H1 (cell line): Measurements from ENCODE around the gene MKLN1. TPM values are rescaled to one million over a fixed set of nuclear protein-coding genes. Genes with fewer than 3 reads are reported as not detected.

ENCODE experiments used
- CTCF ChIA-PET: fragments of 300-600 bp; sonication (Branson Sonifier 250); formaldehyde crosslinking; loops from one replicate; lab custom pipeline; 2021; ENCODE audit not compliant: partially characterized antibody; lab: Charles Lee
- POLR2A ChIA-PET: fragments of 300-600 bp; sonication (Branson Sonifier 250); formaldehyde crosslinking; loops from one replicate; lab custom pipeline; 2021; ENCODE audit warnings: inconsistent platforms; ENCODE audit not compliant: partially characterized antibody; lab: Charles Lee
- DNase-seq, 2 experiments: peaks; one replicate each; pipeline versions ENCODE4 v3.0.0 to v3.0.0-alpha.2; 2010 to 2022; ENCODE audit warnings: low spot score in 2 of 2, low read depth in 1 of 2, mixed read lengths in 1 of 2
- FAIRE-seq: peaks from 2 replicates; lab custom pipeline; 2011; peaks lifted over from hg19 to GRCh38; lab: Jason Lieb, UNC
- H2AFZ ChIP-seq: 2 replicates; pipeline ENCODE4 v1.8.1; 2012; ENCODE audit warnings: low read length, inconsistent platforms
- H2AK5ac ChIP-seq: 2 replicates; pipeline ENCODE4 v1.6.1; 2013; ENCODE audit warnings: low read depth, low read length
- H2BK120ac ChIP-seq: replicated peaks from 2 replicates; pipeline ENCODE3; 2013; ENCODE audit warnings: low read depth, low read length, inconsistent platforms
- H2BK12ac ChIP-seq: 2 replicates; pipeline ENCODE4 v1.6.1; 2013; ENCODE audit warnings: low read depth, low read length
- H2BK15ac ChIP-seq: 2 replicates; pipeline ENCODE4 v1.6.1; 2013; ENCODE audit warnings: low read length
- H2BK20ac ChIP-seq: 2 replicates; pipeline ENCODE4 v1.6.1; 2013; ENCODE audit warnings: low read length
- H2BK5ac ChIP-seq: 2 replicates; pipeline ENCODE4 v1.6.1; 2013; ENCODE audit warnings: low read depth, low read length
- H3K14ac ChIP-seq: 2 replicates; pipeline ENCODE4 v1.6.1; 2013; ENCODE audit warnings: inconsistent platforms; ENCODE audit not compliant: insufficient read length
- H3K18ac ChIP-seq: 2 replicates; pipeline ENCODE4 v1.6.1; 2013; ENCODE audit warnings: low read length; ENCODE audit errors: extremely low read depth
- H3K23ac ChIP-seq: 2 replicates; pipeline ENCODE4 v1.6.1; 2013; ENCODE audit warnings: inconsistent platforms; ENCODE audit not compliant: insufficient read length
- H3K23me2 ChIP-seq: 2 replicates; pipeline ENCODE4 v1.6.1; 2013; ENCODE audit warnings: low read depth, low read length
- H3K27ac ChIP-seq: 2 replicates; pipeline ENCODE4 v1.6.1; 2011; ENCODE audit warnings: low read depth, low read length, inconsistent platforms
- H3K27me3 ChIP-seq, 4 experiments: replicated peaks in 1 of 4; 1 replicate in 1 of 4; 2 replicates in 3 of 4; pipeline versions ENCODE4 v1.6.1 to v1.8.1; 2011 to 2013; ENCODE audit warnings: low read length in 3 of 4, mild to moderate bottlenecking in 3 of 4, inconsistent platforms in 2 of 4, mixed read lengths in 2 of 4, moderate library complexity in 1 of 4; ENCODE audit not compliant: control insufficient read depth in 3 of 4, insufficient read depth in 3 of 4; ENCODE audit errors: extremely low read depth in 1 of 4
- H3K36me3 ChIP-seq, 4 experiments: 2 replicates each; pipeline versions ENCODE4 v1.6.1 to v1.8.1; 2011 to 2013; ENCODE audit warnings: mild to moderate bottlenecking in 4 of 4, low read length in 3 of 4, moderate library complexity in 2 of 4, control low read depth in 1 of 4, inconsistent platforms in 1 of 4; ENCODE audit not compliant: insufficient read depth in 4 of 4, control insufficient read depth in 2 of 4
- H3K4ac ChIP-seq: replicated peaks from 2 replicates; pipeline ENCODE3; 2013; ENCODE audit warnings: low read length, low read depth, mixed read lengths, inconsistent platforms; ENCODE audit not compliant: insufficient read length
- H3K4me1 ChIP-seq, 4 experiments: replicated peaks in 1 of 4; 1 replicate in 1 of 4; 2 replicates in 3 of 4; pipeline versions ENCODE4 v1.6.1 to v1.8.1; 2011 to 2013; ENCODE audit warnings: low read length in 3 of 4, inconsistent platforms in 2 of 4, mixed read lengths in 1 of 4; ENCODE audit not compliant: insufficient read depth in 4 of 4, control insufficient read depth in 3 of 4
- H3K4me2 ChIP-seq, 2 experiments: 2 replicates each; pipeline versions ENCODE4 v1.6.1 to v1.8.1; 2011 to 2013; ENCODE audit warnings: low read depth in 2 of 2, low read length in 2 of 2, control low read depth in 1 of 2, inconsistent platforms in 1 of 2, mild to moderate bottlenecking in 1 of 2; ENCODE audit not compliant: insufficient read depth in 1 of 2
- H3K4me3 ChIP-seq, 4 experiments: fragments of 200-600, 300-600 bp in 1 of 4; sonication (generic), shearing (Covaris generic), sonication (Bioruptor Twin) in 1 of 4; 2 replicates each; pipeline versions ENCODE4 v1.5.1 to v1.8.1; 2011 to 2016; ENCODE audit warnings: low read length in 4 of 4, low read depth in 3 of 4, control low read depth in 2 of 4, inconsistent platforms in 2 of 4, mild to moderate bottlenecking in 2 of 4, mixed read lengths in 1 of 4, moderate library complexity in 1 of 4; ENCODE audit not compliant: insufficient read depth in 2 of 4; ENCODE audit errors: extremely low read depth in 1 of 4
- H3K56ac ChIP-seq: replicated peaks from 2 replicates; pipeline ENCODE3; 2013; ENCODE audit warnings: low read depth, mild to moderate bottlenecking, mixed read lengths, low read length, inconsistent platforms; ENCODE audit not compliant: insufficient read length
- H3K79me1 ChIP-seq: 2 replicates; pipeline ENCODE4 v1.6.1; 2013; ENCODE audit warnings: low read depth, low read length, control low read depth
- H3K79me2 ChIP-seq, 2 experiments: 2 replicates each; pipeline versions ENCODE4 v1.6.1 to v1.8.1; 2012 to 2013; ENCODE audit warnings: low read length in 2 of 2, mild to moderate bottlenecking in 2 of 2, inconsistent platforms in 1 of 2; ENCODE audit not compliant: insufficient read depth in 2 of 2, control insufficient read depth in 1 of 2
- H3K9ac ChIP-seq, 4 experiments: replicated peaks in 1 of 4; 1 replicate in 1 of 4; 2 replicates in 3 of 4; pipeline versions ENCODE4 v1.6.1 to v1.8.1; 2011 to 2013; ENCODE audit warnings: low read depth in 3 of 4, low read length in 3 of 4, control low read depth in 2 of 4, mild to moderate bottlenecking in 2 of 4, moderate library complexity in 2 of 4, inconsistent platforms in 1 of 4; ENCODE audit errors: extremely low read depth in 1 of 4
- H3K9me3 ChIP-seq, 2 experiments: 2 replicates each; pipeline versions ENCODE4 v1.6.1 to v1.8.1; 2012 to 2013; ENCODE audit warnings: mild to moderate bottlenecking in 2 of 2, moderate library complexity in 2 of 2, control low read depth in 1 of 2, inconsistent platforms in 1 of 2, low read depth in 1 of 2, low read length in 1 of 2, mixed read lengths in 1 of 2; ENCODE audit not compliant: insufficient read depth in 2 of 2
- H4K20me1 ChIP-seq, 2 experiments: replicated peaks in 1 of 2; 2 replicates each; pipeline versions ENCODE3 to v1.8.1; 2011 to 2013; ENCODE audit warnings: inconsistent platforms in 2 of 2, low read length in 2 of 2, mild to moderate bottlenecking in 1 of 2; ENCODE audit not compliant: insufficient read depth in 2 of 2, control insufficient read depth in 1 of 2
- H4K5ac ChIP-seq: 2 replicates; pipeline ENCODE4 v1.6.1; 2013; ENCODE audit warnings: low read length, low read depth, mixed read lengths, inconsistent platforms; ENCODE audit not compliant: insufficient read length
- H4K8ac ChIP-seq: 2 replicates; pipeline ENCODE4 v1.8.0; 2013; ENCODE audit warnings: mild to moderate bottlenecking, moderate library complexity, low read length, inconsistent platforms; ENCODE audit not compliant: insufficient read depth; ENCODE audit errors: extremely low read depth
- H4K91ac ChIP-seq: replicated peaks from 2 replicates; pipeline ENCODE3; 2013; ENCODE audit warnings: low read length, mixed read lengths, inconsistent platforms; ENCODE audit not compliant: insufficient read length
- ASH2L ChIP-seq: fragments of 200-600, 300-600 bp; sonication (generic); IDR thresholded peaks from one replicate; pipeline ENCODE4 v1.7.1; 2017; ENCODE audit warnings: low read length
- BCL11A ChIP-seq, 2 experiments: IDR thresholded peaks; one replicate each; pipeline ENCODE4 v1.6.1; 2011; ENCODE audit warnings: low read depth in 2 of 2, low read length in 2 of 2, mild to moderate bottlenecking in 2 of 2
- CBX5 ChIP-seq: fragments of 300-800, 300-1000 bp; sonication (generic); IDR thresholded peaks from 2 replicates; pipeline ENCODE4 v1.7.1; 2016; ENCODE audit warnings: antibody characterized with exemption, low read length, low read depth
- CHD2 ChIP-seq: IDR thresholded peaks from 2 replicates; pipeline ENCODE4 v1.6.1; 2012; ENCODE audit warnings: low read length, improper control_type of control experiment
- CTBP2 ChIP-seq: IDR thresholded peaks from 2 replicates; pipeline ENCODE4 v1.7.0; 2011; ENCODE audit warnings: borderline replicate concordance, mild to moderate bottlenecking, moderate library complexity, mixed read lengths, low read length; ENCODE audit not compliant: insufficient read depth, insufficient read length
- E2F6 ChIP-seq: IDR thresholded peaks from 2 replicates; pipeline ENCODE4 v1.6.1; 2012; ENCODE audit warnings: inconsistent platforms
- FOSL1 ChIP-seq: IDR thresholded peaks from 2 replicates; pipeline ENCODE4 v1.6.1; 2011; ENCODE audit warnings: mild to moderate bottlenecking, low read depth, low read length, moderate library complexity; ENCODE audit not compliant: insufficient read depth
- MAX ChIP-seq: IDR thresholded peaks from 2 replicates; pipeline ENCODE4 v1.6.1; 2012; ENCODE audit warnings: inconsistent platforms
- NRF1 ChIP-seq: IDR thresholded peaks from 2 replicates; pipeline ENCODE4 v1.6.1; 2011; ENCODE audit warnings: mild to moderate bottlenecking, low read depth, low read length, improper control_type of control experiment
- SIRT6 ChIP-seq: IDR thresholded peaks from one replicate; pipeline ENCODE4 v1.7.1; 2012; ENCODE audit warnings: low read length, inconsistent platforms
- SP4 ChIP-seq: IDR thresholded peaks from 2 replicates; pipeline ENCODE4 v1.6.1; 2012; ENCODE audit warnings: low read length, inconsistent platforms
- SRF ChIP-seq: IDR thresholded peaks from 2 replicates; pipeline ENCODE4 v1.6.1; 2011; ENCODE audit warnings: mild to moderate bottlenecking, low read depth, low read length, moderate library complexity
- TAF7 ChIP-seq: optimal IDR thresholded peaks from 2 replicates; pipeline ENCODE3; 2011; ENCODE audit warnings: low read depth, mild to moderate bottlenecking, inconsistent platforms, low read length, moderate library complexity, borderline replicate concordance
- TEAD4 ChIP-seq: IDR thresholded peaks from 2 replicates; pipeline ENCODE4 v1.6.1; 2012; ENCODE audit warnings: low read depth, low read length, inconsistent platforms, mixed read lengths
- YY1 ChIP-seq: IDR thresholded peaks from 2 replicates; pipeline ENCODE4 v1.6.1; 2011; ENCODE audit warnings: low read depth, mild to moderate bottlenecking, low read length
- WGBS, 2 experiments: shearing (Covaris generic) in 1 of 2; methylation state at CpG; one replicate each; pipeline versions ENCODE4 v1.1.6 to v1.1.7; 2013 to 2015; ENCODE audit warnings: low lambda C conversion rate in 2 of 2, mixed read lengths in 2 of 2, inconsistent platforms in 1 of 2, low coverage in 1 of 2, missing lambda C conversion rate in 1 of 2; ENCODE audit not compliant: insufficient replicate concordance in 2 of 2, insufficient coverage in 1 of 2, insufficient read length in 1 of 2; ENCODE audit errors: extremely low coverage in 1 of 2, missing lambda C conversion rate in 1 of 2; 5-methylcytosine and 5-hydroxymethylcytosine counted together
- polyA plus RNA-seq, 7 experiments: library from polyadenylated mRNA; depleted of rRNA in 3 of 7; stranded (reverse) in 5 of 7; unstranded in 2 of 7; fragments of >200 nt in 5 of 7; fragments of 200-250 nt in 2 of 7; gene quantifications; 1 replicate in 5 of 7; 2 replicates in 1 of 7; 4 replicates in 1 of 7; pipeline versions ENCODE4 v1.2.1 to v1.2.3, GENCODE V29; 2011 to 2013; ENCODE audit warnings: missing spikeins in 2 of 7, mixed read lengths in 2 of 7
- total RNA-seq: library from RNA; stranded (reverse); fragmentation: NEBNext Ultra II Directional; extraction: Animal tissue kit (Norgen Biotek cat#: 25700); gene quantifications from 2 replicates; pipeline ENCODE4 v1.2.1, GENCODE V29; 2021

MKLN1 gene
- total and polyA plus RNA-seq, 2 of the 8 experiments (the other 6 are each of a cell fraction or from before 2014, with no cell fraction given): 22.3 to 50.9 TPM

DNA sequence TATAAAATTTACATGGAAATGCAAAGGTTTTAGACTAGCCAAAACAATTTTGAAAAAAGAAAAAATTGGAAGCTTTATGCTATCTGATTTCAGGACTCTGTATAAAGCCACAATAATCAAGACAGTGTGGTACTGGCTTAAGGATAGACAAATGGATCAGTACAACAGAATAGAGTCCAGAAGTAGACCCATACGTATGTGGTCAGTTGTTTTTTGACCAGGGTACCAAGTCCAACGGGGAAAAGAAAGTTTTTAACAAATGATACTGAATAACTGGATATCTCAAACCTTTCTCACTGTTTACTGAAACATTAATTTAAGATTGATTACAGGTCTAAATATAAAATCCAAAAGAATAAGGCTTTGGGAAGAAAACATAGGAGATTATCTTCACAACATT, 149.1 kb downstream of the MKLN1 start:
- Histone ChIP-seq H2BK120ac (no peak overlapping the region), H3K56ac (no peak overlapping the region), H2AFZ (no peak overlapping the region), H3K27me3 (no peaks in the 10 kb centered on the region), H4K91ac (no peak overlapping the region), H2BK5ac (no peak overlapping the region), H3K23ac (no peak overlapping the region), H3K18ac (no peak overlapping the region), H2AK5ac (no peak overlapping the region), H3K4ac (no peak overlapping the region), H3K9me3 (no peaks in the 10 kb centered on the region), H3K79me1 (no peaks in the 10 kb centered on the region), H4K20me1 (no peaks in the 10 kb centered on the region), H4K5ac (no peak overlapping the region), H2BK15ac (no peak overlapping the region), H3K79me2 (no peaks in the 10 kb centered on the region), H3K14ac (no peak overlapping the region), H3K9ac (no peak overlapping the region), H2BK12ac (no peak overlapping the region), H3K4me2 (no peak overlapping the region), H3K36me3 (peaks cover 0 to 6% (median 2%) of the 10 kb centered on the region in 4 experiments; a peak in 2 of 8 replicates), H4K8ac (no peak overlapping the region), H3K4me3 (no peak overlapping the region), H3K23me2 (no peaks in the 10 kb centered on the region), H3K4me1 (no peaks in the 10 kb centered on the region; a peak in 1 of 7 replicates), H3K27ac (no peak overlapping the region), H2BK20ac (no peak overlapping the region)
- POLR2A ChIA-PET: no interaction called here
- CTCF ChIA-PET: interaction anchor here (1.0 kb wide), 1 partner anchor 36 kb away, joined by 3 read pairs; no protein-coding TSS in a partner anchor
- FAIRE-seq (no peak), DNase-seq (no peak)
- TF ChIP-seq MAX (no peak), TAF7 (no peak), FOSL1 (no peak), YY1 (no peak), CHD2 (no peak), CTBP2 (no peak), SIRT6 (no peak), BCL11A (IDR thresholded peaks at IDR 0.05; ENCODE audit: low read depth in 2 of 2, low read length in 2 of 2) (no peak), SP4 (no peak), TEAD4 (no peak), E2F6 (no peak), ASH2L (no peak), CBX5 (no peak), NRF1 (no peak), SRF (no peak)
- WGBS, 2 experiments: 97% methylated on average over 2 of the region's 2 CpGs; no CpG with 5 or more reads in 1 of the 2 experiments
